ENCODE measurements around the gene PAK6. TPM values are rescaled to one million over a fixed set of nuclear protein-coding genes. Genes with fewer than 3 reads are reported as not detected.

Gene PAK6
- total RNA-seq, 1 experiment from 2014 or later = 1.8 TPM

DNA sequence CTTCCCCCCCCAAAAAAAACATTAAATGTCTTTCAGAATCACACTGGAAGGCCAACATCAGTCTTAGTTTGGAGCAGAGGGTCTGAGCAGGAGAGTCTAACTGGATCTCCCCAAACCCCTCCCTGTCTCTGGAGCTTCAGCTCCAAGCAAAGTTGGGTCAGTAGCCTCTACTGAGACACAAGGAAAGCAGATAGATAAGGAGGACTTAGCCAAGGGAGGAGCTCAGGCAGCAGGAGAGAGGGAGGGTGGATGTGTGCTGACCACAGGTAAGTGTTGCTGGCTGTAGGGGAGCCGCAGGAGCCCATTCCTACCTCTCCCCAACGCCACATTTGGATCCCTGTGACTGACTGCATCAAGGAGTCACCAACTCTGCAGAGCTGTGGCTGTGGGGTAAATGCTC, 61.9 kb downstream of the PAK6 start:
- DNase-seq (ENCODE audit: low spot score) = no peak
- in situ Hi-C loops (cut with HindIII; ENCODE audit: low sequenced_read_pairs) = no loop called here

DNA sequence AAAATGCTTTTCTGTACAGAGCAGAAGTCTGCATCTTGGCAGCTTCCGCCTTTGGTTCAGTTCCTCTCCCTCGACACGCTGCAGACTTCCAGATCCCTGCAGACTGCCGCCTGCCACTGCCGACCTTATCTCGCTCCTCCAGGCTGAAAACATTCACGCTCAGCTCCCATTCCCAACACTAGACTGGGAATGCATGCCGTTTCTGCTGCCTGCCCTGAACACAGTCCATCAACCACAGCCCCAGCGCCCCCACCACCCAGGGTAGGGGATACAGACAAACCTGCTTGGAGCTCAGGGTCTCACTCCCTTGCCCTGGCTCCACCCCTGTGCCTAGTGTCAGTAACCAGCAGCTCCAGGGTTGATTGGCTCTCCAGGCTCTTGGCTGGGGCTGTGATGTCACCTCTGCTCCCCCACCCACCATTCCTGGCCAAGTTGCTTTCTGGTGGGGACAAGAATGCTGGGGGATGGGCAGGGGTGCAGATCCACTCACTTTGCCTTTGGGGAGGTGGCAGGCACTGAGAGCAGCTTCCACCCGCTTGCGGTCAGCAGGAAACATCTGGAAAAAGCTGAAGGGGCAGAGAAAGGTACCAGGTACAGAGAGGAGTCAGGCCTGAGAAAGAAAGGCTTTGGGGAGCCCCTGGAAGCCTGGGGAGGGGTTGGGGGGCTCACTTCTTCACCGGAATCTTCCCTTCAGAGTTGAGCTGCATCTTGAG, 62.8 kb downstream of the PAK6 start:
- in situ Hi-C loops (cut with HindIII; ENCODE audit: low sequenced_read_pairs) = no loop called here
- DNase-seq (ENCODE audit: low spot score) = no peak

DNA sequence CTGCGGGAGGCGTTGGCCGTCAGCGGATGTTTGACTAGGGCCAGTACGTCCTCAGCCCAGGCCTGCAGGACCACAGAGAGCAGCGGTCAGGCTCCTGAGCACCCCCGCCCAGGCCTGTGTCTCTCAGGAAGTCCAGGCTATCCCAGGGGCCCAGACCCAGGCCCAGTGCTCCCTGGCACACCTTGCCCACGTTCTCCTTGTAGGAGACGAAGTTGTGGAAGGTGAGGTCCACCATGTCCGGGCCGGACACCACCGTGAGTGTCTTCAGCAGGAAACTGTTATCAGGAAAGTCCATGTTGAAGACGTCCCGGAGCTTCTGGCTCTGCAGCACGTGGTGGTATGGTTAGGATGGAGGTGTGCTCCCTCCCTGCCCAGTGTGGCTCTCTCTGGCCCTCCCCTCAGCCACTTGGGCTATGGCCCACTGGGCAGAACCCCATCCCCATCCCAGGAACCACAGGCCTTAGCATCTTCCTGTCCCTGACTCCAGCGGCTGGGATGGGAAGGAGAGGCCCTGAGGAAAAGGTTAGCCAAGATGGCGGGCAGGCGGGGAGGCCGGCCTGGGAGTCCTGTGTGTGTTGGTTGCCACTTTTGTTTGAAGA, 63.5 kb downstream of the PAK6 start:
- DNase-seq (ENCODE audit: low spot score) = no peak
- in situ Hi-C loops (cut with HindIII; ENCODE audit: low sequenced_read_pairs) = no loop called here

DNA sequence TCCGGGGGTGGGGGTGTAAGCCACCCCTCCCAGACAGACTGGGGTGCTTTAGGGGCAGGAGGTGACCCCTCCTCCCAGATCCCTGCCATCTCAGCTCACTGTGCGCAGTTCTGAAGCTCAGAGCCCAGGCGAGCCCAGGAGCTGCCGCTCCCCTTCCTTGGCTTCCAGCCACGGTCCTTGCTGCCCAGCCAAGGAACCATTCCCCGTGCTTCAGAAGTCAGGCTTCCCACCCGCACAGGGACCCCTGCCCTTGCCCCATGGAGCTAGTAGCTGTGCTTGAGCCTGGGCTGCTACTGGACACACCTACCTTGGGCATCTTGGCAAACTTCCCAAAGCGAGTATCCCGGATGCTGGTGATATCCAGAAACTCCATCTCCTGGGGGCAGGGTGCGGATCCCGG, 64.1 kb downstream of the PAK6 start:
- in situ Hi-C loops (cut with HindIII; ENCODE audit: low sequenced_read_pairs) = no loop called here
- DNase-seq (ENCODE audit: low spot score) = no peak

DNA sequence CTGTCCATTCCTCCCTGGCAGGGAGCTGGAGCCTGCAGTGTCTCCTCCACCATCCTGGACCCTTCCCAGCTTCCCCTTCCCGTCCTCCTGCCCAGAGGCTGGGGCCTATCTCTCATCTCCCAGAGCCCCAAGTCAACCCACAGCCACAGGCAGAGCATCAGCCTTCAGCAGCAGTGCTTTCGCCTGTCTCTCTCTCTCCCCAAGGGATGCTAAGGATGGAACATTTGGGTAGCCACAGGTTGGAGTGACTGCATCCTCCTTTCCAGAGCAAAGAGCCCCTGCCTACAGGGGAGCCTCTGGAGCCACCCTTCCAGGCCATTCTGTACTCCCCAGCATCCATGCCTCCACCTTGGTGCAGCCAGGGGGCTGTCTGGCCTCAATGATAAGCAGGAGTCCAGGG, 64.7 kb downstream of the PAK6 start:
- in situ Hi-C loops (cut with HindIII; ENCODE audit: low sequenced_read_pairs) = no loop called here

DNA sequence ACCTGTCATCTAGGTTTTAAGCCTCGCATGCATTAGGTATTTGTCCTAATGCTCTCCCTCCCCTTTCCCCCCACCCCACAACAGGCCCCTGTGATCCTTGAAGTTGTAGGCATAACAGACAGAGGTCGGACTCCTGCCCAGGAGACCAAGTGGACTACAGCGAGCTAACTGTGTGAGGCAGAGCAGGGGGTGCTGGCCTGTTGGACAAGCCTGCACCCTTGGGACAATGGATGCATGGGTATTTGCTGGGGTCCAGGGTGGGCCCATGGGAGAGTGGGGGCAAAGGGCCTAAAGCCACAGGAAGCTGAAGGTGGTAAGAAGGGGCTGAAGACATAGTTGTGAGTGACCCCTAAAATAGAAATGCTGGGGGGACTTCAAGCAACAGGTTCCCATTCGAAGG, 66.4 kb downstream of the PAK6 start:
- no peak for DNase-seq (ENCODE audit: low spot score)

More for the DNA sequence above, 64.7 kb downstream of the PAK6 start:
- no peak for DNase-seq (ENCODE audit: low spot score)

DNA sequence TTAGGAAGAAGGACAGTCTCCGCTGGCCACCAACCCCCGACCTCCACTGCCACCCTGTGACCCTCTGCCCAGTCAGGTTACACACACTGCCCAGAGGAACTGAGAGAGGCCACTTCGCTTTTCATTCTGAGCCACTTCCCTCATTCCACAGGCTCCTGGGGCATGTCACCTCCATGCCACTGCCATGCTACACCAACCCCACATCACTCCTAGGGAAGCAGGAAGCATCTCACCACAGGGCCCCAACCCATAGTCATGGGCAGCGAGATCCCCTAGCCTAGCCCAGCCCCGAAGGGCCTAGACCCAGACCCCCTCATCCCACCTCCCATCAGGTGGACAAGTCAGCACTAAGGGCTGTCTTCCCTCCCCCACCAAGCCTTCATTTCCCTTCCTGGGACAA, 67.5 kb downstream of the PAK6 start:
- no peak for DNase-seq (ENCODE audit: low spot score)
- in situ Hi-C loops (cut with HindIII; ENCODE audit: low sequenced_read_pairs) = no loop called here

More for the DNA sequence above, 66.4 kb downstream of the PAK6 start:
- in situ Hi-C loops (cut with HindIII; ENCODE audit: low sequenced_read_pairs) = no loop called here

DNA sequence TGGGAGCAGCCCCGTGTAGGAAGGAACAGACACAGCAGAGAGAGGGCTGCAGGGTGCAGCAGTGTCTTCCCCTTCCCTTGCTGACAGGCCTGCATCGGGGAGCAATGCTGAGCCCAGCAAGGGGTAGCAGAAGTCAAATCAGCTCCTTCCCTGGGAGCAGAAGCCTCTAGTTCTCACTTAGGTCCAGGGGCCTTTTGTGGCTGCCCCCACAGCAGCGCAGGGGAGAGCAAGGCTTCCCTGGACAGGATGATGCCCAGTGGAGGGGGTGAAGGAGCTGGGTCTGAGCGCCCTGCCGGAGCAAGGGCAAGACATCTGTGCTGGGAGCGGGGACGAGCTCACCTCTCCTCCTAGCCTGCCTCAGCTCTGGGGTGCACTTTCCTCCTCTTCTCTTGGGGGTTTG, 68.0 kb downstream of the PAK6 start:
- DNase-seq (ENCODE audit: low spot score) = no peak
- in situ Hi-C loops (cut with HindIII; ENCODE audit: low sequenced_read_pairs) = no loop called here

DNA sequence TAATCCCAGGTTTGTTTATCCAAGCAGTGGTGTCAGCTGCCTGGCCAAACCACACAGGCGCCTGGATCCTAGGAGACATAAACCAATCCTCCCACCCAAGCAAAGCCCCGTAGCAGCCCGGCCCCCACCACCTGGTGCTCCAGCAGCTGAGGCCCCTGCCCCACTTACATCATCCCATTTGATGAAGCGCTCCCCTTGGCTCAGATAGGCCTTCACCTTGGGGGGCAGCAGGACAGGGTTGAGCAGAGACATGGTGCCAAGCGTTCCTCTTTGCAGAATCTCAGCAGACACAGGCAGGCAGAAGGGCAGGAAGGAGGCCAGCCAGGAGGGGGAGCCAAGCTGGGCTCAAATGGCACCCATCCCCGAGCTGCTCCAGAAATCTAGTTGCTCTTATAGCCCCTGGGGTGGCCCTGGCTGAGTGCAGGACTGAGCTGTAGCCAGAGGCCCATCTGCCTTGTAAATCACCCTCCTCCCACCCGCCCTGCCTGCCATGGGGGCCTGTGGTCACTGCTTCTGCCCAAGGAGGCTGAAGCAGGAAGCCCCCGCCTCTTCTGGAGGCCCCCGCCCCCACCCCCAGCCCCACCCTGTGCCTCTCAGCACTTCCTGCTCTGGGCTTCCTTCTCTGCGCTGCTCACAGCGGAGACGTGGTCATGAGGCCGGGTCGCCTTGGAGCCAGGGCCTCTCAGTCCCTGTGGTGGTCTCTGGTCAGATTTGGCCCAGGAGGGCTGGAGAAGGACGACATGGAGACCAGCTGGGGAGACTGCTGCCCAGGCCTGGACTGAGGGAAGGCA, 68.8 kb downstream of the PAK6 start, which contains the start of gene PLCB2:
Gene PLCB2 (minus strand): TSS at position 515 of the 791 bp plus-strand sequence. CDS start 263 bp downstream, at position 252.
- no peak for DNase-seq (ENCODE audit: low spot score)
- in situ Hi-C loops (cut with HindIII; ENCODE audit: low sequenced_read_pairs) = no loop called here

DNA sequence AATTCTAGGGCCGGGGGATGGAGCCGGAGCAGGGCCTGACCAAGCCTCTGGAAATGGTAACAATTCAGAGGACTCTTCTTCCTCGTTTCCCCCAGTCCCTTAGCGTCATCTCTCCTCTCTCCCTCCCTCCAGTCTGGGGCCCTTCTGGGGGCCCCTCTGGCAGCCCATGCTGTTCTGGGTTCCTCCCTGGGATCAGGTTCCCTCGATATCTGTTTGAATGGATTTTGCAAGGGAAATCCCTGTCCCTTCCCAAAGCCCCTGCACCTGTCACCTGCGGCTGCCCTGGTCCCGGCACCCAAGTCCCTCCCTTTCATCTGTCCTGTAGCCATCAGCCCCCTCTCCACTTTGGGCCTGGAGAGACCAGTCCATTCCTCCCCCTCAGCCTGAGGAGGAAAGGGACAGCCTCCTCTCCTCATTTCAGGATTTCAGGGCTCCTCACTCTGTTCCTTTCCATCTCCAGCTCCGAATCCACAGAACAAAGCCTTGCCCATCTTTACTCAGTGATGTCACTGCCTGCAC, 70.5 kb downstream of the PAK6 start:
- in situ Hi-C loops (cut with HindIII; ENCODE audit: low sequenced_read_pairs) = no loop called here
- no peak for DNase-seq (ENCODE audit: low spot score)

DNA sequence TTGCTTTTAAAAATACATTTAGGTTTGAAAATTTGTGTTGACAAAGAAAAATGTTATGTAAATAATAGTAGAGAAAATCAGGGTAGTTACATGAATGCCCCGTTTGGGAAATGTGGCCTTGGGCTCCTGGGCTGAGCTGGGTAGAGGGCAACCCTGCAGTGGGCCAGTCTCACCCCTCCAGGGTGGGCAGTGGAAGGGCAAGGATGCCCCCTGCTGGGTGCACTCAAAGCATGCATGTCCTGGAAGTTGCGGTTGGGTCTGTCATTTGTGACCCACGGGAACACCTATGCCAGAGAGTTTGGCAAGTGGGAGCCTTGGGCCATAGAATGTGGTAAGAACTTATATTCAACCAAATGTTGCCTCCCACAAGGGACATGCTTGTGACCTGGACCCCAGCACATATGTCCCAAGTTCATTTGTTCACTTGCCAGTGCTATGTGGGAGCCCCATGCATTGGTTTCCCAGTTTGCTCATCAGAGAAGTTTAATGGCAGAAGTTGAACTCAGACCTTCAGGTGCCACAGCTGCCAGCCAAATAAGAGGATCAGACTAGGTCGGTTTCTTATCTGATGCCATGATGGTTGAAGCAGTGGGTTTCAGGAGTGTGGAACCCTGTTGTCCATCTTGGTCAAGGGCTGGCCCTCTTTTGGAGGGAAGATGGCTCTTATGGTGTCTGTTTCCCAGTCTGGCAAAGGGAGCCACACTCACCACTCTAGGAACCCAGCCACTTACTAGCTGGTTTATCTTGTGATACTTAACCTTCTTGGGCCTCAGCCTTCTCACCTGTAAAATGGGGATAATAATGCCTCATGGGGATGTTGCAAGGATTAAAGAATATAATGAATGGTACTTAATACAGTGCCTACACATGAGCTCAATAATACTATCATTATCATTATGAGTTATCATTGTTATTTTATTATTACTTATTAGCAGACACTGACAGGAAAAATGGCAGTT, 71.4 kb downstream of the PAK6 start:
- DNase-seq (ENCODE audit: low spot score) = no peak
- in situ Hi-C loops (cut with HindIII; ENCODE audit: low sequenced_read_pairs) = no loop called here

DNA sequence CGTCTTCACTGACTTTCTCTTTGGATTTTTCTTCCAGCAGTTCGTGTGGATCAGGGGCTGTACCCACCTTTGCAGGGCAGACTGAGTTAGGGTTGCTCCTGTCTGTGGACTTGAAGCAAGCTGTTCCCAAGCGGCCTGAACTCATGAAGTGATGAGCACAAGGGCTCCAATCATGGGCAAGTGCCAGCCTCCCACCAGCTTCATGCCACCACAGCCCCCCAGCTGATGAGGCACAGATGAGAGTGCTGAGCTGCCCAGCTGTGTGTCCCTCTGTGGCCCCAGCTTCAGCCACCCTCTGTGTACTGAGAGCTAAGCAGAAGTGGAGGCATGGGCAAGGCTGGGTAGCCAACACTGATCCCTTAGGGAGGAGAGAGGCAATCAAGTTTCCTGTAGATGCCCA, 72.1 kb downstream of the PAK6 start:
- in situ Hi-C loops (cut with HindIII; ENCODE audit: low sequenced_read_pairs) = no loop called here

DNA sequence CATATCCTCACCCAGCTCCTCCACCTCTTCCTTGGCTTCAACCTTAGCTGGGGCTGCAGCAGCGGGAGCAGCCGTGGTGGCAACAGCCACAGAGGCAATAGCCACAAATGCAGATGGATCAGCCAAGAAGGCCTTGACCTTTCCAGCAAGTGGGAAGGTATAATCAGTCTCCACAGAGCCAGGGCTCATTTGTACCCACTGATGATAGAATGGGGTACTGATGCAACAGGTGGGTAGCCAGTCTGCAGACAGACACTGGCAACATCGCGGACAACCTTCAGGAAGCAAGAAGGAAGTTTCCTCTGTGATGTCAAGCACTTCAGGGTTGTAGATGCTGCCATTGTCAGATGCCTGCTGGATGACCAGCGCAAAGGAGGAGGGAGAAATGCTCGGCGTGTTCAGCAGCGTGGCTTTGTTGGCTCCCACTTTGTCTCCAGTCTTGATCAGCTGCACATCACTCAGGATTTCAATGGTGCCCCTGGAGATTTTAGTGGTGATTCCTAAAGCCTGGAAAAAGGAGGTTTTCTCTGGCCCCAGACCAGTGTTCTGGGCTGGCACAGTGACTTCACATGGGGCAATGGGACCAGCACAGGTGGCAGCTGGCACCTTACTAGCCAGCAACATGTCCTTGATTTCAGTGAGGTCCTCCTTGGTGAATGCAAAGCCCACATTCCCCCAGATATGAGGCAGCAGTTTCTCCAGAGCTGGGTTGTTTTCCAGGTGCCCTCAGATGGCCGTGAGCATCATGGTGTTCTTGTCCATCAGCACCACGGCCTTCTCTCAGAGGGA, 73.7 kb downstream of the PAK6 start:
- DNase-seq (ENCODE audit: low spot score) = no peak
- in situ Hi-C loops (cut with HindIII; ENCODE audit: low sequenced_read_pairs) = no loop called here

More for the DNA sequence above, 72.1 kb downstream of the PAK6 start:
- no peak for DNase-seq (ENCODE audit: low spot score)

DNA sequence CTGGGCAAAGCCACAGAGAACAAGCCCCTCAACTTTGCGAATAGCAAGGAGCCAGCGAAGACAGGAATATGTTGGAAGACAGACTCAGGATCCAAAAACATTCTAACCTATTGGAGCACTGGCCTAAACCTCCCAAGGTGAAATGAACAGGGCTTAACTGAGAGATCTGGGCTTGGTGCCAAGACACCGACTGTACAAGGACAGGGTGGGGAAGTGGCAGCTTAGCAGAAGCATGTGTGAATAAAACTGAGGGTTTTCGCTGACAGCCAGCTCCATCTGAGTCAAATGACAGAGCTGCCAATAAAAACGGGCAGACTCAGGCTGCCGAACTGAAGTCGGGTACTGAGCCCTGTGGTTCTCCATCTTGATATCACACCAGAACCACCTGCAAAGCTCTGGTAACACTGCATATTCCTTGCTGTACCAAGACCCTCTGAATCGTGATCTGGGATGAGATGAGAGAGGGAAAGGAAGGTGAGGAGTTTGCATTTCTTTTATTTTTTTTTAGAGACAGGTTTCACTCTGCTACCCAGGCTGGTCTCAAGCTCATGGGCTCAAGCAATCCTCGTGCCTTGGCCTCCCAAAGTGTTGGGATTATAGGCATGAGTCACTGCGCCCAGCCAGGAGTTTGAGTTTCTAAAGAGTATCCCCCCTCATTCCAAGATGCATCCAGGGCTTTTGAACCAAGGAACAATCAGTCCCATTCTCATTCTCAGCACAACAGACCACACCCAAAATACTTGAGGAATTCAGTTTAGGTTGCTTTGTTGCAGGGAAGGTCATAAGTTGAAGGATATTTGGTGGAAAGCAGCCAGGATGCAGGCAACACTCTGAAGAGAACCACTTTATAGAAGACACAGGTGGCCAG, 74.9 kb downstream of the PAK6 start:
- DNase-seq (ENCODE audit: low spot score) = peak; percentile 87
- in situ Hi-C loops (cut with HindIII; ENCODE audit: low sequenced_read_pairs) = no loop called here

DNA sequence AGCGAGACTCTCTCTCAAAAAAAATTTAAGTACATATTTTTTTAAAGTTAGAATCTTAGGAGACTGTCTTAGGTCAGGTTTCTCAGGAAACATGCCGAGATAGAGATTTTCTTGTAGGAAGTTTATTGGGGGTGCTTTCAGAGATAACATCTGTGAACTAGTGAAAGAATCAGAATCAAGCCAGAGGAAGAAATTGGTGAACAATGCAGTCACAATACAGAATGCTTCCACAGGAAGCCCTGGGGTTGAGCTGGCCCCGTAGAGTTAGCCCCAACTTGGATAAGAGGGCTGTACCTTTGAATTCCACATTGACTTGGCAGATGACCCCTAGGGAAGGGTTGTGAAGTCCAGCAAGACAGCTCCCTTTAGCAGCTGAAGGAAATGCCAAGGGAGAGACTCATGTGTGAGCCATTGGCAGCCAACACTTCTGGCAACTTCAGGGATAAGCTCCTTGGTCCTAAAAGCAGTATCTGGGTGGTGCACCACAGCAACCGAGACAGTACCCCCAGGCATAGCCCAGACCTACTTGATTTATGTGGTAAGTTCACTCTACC, 75.9 kb downstream of the PAK6 start:
- no peak for DNase-seq (ENCODE audit: low spot score)
- in situ Hi-C loops (cut with HindIII; ENCODE audit: low sequenced_read_pairs) = no loop called here

DNA sequence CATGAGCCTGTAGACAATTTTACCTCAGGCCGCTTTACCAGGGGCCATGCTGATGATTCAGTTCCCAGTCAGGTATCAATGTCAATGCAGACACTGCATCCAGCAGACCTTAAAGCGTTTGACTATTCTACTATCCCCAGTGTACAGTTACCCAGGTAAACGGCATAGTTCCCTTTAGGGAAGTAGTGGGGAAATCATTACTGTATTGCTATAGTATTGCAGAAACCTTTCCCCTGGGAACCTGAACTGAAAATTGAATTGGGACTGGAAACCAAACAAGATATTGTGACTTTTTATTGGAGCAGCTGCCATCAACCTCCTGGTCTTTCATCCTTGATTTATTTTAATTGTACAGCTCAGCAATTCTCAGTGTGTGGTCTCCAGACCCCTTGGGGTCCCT, 78.1 kb downstream of the PAK6 start:
- in situ Hi-C loops (cut with HindIII; ENCODE audit: low sequenced_read_pairs) = no loop called here
- DNase-seq (ENCODE audit: low spot score) = no peak

DNA sequence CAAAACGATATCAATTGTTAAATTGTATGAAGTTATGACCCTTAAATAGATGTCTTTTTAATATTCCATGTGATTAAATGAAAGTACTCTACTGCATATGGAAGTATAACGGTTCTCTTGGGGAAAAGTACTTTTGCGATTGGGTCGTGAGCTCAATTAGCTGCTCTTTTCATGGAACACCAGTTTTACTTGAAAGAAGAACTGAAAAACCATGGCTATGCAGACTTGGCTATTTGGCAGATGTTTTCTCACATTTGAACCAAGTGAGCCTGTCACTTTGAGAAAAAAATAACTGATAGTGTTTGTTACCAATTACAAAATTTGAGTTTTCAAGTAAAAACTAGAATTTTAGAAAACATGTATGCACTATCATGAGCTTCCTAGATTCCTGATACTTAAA, 78.7 kb downstream of the PAK6 start:
- in situ Hi-C loops (cut with HindIII; ENCODE audit: low sequenced_read_pairs) = no loop called here
- DNase-seq (ENCODE audit: low spot score) = no peak

Data from G401 (cell line).